ENCODE results near the gene AFM.

Gene AFM

DNA sequence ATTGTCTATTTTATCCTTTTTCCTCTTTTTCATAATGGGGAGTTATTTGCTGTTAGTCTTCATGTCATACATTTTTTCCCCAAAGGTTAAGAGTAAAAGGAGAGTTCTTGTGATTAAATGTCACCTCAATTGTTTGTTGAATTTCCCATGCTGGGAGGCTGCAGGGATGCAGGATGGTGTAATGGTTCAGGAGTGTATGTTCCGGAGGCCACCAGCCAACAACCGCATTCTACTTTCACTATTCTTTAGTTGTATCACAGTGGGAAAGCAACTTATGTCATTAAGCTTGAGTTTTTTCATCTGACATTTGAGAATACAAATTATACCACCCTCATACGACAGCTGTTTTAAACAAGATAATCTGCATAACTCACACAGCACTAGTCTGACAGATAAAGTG is 30.1 kb upstream of the AFM start:
- Histone ChIP-seq H3K4me3 (replicated peaks; ENCODE audit: low read depth, low read length) (no peak overlapping the region), H3K36me3 (ENCODE audit: control insufficient read depth, insufficient read depth, low read length) (no peaks in the 10 kb centered on the region), H3K27me3 (replicated peaks; ENCODE audit: control insufficient read depth, insufficient read depth, low read length) (no peaks in the 10 kb centered on the region; the same call in none of the 2 replicates)
- TF ChIP-seq, protein P1, sequence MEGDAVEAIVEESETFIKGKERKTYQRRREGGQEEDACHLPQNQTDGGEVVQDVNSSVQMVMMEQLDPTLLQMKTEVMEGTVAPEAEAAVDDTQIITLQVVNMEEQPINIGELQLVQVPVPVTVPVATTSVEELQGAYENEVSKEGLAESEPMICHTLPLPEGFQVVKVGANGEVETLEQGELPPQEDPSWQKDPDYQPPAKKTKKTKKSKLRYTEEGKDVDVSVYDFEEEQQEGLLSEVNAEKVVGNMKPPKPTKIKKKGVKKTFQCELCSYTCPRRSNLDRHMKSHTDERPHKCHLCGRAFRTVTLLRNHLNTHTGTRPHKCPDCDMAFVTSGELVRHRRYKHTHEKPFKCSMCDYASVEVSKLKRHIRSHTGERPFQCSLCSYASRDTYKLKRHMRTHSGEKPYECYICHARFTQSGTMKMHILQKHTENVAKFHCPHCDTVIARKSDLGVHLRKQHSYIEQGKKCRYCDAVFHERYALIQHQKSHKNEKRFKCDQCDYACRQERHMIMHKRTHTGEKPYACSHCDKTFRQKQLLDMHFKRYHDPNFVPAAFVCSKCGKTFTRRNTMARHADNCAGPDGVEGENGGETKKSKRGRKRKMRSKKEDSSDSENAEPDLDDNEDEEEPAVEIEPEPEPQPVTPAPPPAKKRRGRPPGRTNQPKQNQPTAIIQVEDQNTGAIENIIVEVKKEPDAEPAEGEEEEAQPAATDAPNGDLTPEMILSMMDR (IDR thresholded peaks at IDR 0.05; ENCODE audit: insufficient read depth, low read length, poor library complexity, severe bottlenecking), result no peak
- DNase-seq (ENCODE audit: extremely low read depth, insufficient read length), result no peak

DNA sequence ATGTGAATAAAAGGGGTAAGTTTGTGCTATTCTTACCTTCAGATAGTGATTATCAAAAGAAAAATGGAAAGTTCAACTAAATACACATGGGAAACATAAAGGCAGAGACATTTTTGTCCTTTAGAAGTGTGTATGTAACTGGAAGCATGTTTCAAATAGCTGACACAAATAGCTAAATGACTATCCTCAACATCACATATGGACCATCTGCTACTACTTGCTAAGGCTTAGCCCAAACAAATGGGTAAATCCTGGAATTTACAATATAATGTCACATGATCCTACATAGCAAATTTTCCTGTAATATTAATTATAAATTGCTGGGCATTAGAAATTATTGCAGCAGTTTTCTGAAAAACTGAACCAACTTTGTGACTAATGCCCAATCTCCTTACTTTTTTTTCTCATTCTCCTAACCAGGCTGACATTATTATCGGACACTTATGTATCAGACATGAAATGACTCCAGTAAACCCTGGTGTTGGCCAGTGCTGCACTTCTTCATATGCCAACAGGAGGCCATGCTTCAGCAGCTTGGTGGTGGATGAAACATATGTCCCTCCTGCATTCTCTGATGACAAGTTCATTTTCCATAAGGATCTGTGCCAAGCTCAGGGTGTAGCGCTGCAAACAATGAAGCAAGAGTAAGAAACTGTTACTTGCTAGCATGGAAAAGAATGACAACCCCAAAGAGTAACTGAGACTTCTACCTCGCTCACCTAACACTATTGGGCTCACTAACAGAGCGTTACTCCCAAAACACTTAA is 29.4 kb upstream of the AFM start:
- DNase-seq (ENCODE audit: extremely low read depth, insufficient read length), result no peak
- TF ChIP-seq, protein P1 (IDR thresholded peaks at IDR 0.05; ENCODE audit: insufficient read depth, low read length, poor library complexity, severe bottlenecking), result no peak
- Histone ChIP-seq H3K36me3 (ENCODE audit: control insufficient read depth, insufficient read depth, low read length) (no peaks in the 10 kb centered on the region), H3K27me3 (replicated peaks; ENCODE audit: control insufficient read depth, insufficient read depth, low read length) (no peaks in the 10 kb centered on the region; the same call in none of the 2 replicates), H3K4me3 (replicated peaks; ENCODE audit: low read depth, low read length) (no peak overlapping the region)

DNA sequence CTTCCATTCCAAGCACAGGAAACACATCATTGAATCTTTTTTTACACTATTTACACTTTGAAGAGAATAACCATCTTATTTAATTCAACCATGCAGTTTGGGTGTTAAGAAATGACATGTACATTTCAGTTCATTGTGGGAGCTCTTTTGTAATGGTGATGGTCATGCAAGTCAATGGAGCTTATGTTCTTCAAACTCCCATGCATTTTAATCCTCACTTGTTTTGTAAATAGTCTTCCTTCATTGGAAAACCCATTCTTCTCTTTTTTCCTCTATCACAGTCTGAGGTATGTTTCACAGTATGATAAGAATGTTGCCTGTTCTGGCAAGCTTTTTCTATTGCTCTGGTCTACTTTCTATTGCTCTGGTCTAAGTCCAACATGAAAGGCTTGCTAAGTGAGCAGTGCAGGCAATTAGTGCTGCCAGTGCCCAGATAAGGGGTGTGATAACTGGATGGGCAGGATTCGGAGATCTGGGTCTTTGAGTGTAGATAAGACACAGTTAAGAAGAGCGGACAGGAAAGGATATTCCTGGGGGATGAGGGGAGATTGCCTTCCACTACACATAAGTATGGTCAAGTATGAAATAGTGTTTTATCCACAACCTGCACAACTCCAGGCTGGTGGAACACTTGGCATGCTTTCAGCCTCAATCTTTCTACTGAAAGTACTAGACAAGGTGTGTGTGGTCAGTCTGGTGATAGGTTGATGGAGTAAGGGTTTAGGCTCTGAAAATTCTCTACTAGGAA is 28.4 kb upstream of the AFM start:
- no peak overlapping the region for H3K4me3 ChIP-seq (replicated peaks; ENCODE audit: low read depth, low read length)
- no peaks in the 10 kb centered on the region for H3K36me3 ChIP-seq (ENCODE audit: control insufficient read depth, insufficient read depth, low read length)
- no peak for DNase-seq (ENCODE audit: extremely low read depth, insufficient read length)
- no peaks in the 10 kb centered on the region; the same call in none of the 2 replicates for H3K27me3 ChIP-seq (replicated peaks; ENCODE audit: control insufficient read depth, insufficient read depth, low read length)
- TF ChIP-seq, protein P1 (IDR thresholded peaks at IDR 0.05; ENCODE audit: insufficient read depth, low read length, poor library complexity, severe bottlenecking), result no peak

- H3K27me3 ChIP-seq (replicated peaks; ENCODE audit: control insufficient read depth, insufficient read depth, low read length), result no peaks in the 10 kb centered on the region; the same call in none of the 2 replicates
- no peak overlapping the region for H3K4me3 ChIP-seq (replicated peaks; ENCODE audit: low read depth, low read length)
- H3K36me3 ChIP-seq (ENCODE audit: control insufficient read depth, insufficient read depth, low read length), result no peaks in the 10 kb centered on the region
- TF ChIP-seq, protein P1 (IDR thresholded peaks at IDR 0.05; ENCODE audit: insufficient read depth, low read length, poor library complexity, severe bottlenecking), result no peak
- no peak for DNase-seq (ENCODE audit: extremely low read depth, insufficient read length)
Measured at GRCh38 chr4:73453701-73454005, 27.9 kb upstream of the AFM start.

DNA sequence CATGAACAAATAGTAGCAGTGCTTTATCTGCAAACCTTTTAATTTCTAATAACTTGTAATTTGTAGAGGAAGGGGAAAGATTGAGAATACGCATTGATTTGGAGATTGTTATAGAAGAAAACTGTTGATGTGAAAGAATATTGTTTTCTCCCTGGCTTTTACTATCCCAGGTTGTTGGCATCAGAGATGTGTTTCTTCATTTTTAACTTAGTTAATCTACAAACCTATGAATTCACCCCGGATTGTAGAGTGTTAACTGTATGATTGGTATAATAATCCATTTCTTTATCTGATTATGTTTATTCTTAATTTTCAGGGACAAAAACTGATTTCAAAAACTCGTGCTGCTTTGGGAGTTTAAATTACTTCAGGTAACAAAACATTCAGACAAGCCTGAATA is 26.6 kb upstream of the AFM start:
- TF ChIP-seq, protein P1 (IDR thresholded peaks at IDR 0.05; ENCODE audit: insufficient read depth, low read length, poor library complexity, severe bottlenecking), result no peak
- DNase-seq (ENCODE audit: extremely low read depth, insufficient read length), result no peak
- H3K36me3 ChIP-seq (ENCODE audit: control insufficient read depth, insufficient read depth, low read length), result no peaks in the 10 kb centered on the region

More for the DNA sequence above, 26.6 kb upstream of the AFM start:
- H3K4me3 ChIP-seq (replicated peaks; ENCODE audit: low read depth, low read length), result no peak overlapping the region
- no peaks in the 10 kb centered on the region; the same call in none of the 2 replicates for H3K27me3 ChIP-seq (replicated peaks; ENCODE audit: control insufficient read depth, insufficient read depth, low read length)
